ENCODE data around the gene FBF1.

GRCh38 chr17:75910699-75911098 lies 30.1 kb downstream of the FBF1 start:
- TF ChIP-seq ZNF138 (tag by site-specific recombination; IDR thresholded peaks at IDR 0.05; ENCODE audit: borderline replicate concordance) (no peak), CTCF (tag by site-specific recombination; IDR thresholded peaks at IDR 0.05) (no peak), TSHZ1 (tag by site-specific recombination; IDR thresholded peaks at IDR 0.05; ENCODE audit: borderline replicate concordance) (no peak), REPIN1 (tag by site-specific recombination; IDR thresholded peaks at IDR 0.05; ENCODE audit: low read depth) (no peak), KLF9 (tag by site-specific recombination; IDR thresholded peaks at IDR 0.05; ENCODE audit: low read depth) (no peak), ZBTB44 (tag by site-specific recombination; IDR thresholded peaks at IDR 0.05) (no peak), ZNF704 (tag by site-specific recombination; IDR thresholded peaks at IDR 0.05) (no peak), ZNF747 (tag by site-specific recombination; IDR thresholded peaks at IDR 0.05) (no peak), ZNF175 (tag by site-specific recombination; IDR thresholded peaks at IDR 0.05) (no peak), ZFHX2 (tag by site-specific recombination; conservative IDR thresholded peaks at IDR 0.05) (no peak), ZNF274 (IDR thresholded peaks at IDR 0.05; ENCODE audit: low read length) (no peak), ZNF274 (tag by site-specific recombination; IDR thresholded peaks at IDR 0.05; ENCODE audit: borderline replicate concordance) (no peak), ZBTB21 (tag by site-specific recombination; IDR thresholded peaks at IDR 0.05) (no peak)

All from HEK293 (cell line).